GM15510 (cell line): ENCODE measurements around the gene TNRC6C.

Experiments used
- POLR2A ChIP-seq: IDR thresholded peaks from 3 replicates; pipeline ENCODE4 v1.6.1; 2011; ENCODE audit warnings: borderline replicate concordance; ENCODE audit not compliant: insufficient read length; ENCODE audit errors: extremely low read depth

Gene TNRC6C

DNA sequence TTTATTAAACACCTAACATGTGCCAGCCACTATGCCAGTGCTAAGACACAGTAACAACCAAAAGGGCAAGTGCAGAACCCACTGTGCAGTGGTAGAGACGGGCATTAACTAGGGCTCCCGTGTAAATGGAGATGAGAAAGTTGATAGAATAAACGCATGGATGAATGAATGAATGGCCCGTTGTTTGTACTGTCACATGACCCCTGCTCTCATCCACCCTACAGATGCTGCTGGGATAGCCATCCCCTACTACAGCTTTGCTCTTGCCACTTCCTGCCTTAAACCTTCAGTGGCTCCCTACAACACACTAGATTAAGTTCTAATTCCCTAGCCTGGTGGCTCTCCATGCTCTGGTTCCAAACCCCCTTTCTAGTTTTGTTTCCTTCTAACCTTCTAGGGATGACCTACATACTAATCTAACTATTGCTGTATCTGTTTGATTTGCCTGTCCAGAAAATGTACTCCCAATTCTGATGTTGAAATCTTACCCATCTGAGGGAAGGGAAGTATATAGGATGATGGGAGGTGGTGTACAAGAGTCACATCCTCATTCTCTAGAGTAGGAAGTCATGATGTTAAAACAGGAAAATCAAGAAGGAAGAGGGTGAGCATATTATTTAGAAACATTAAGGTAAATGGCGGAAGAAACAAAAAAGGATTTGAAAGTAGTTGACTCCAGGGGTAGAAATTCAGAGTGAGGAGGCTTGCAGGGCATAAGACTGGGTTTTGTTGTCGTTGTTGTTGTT is 11.4 kb upstream of the TNRC6C start:
- TF ChIP-seq POLR2A: no peak

DNA sequence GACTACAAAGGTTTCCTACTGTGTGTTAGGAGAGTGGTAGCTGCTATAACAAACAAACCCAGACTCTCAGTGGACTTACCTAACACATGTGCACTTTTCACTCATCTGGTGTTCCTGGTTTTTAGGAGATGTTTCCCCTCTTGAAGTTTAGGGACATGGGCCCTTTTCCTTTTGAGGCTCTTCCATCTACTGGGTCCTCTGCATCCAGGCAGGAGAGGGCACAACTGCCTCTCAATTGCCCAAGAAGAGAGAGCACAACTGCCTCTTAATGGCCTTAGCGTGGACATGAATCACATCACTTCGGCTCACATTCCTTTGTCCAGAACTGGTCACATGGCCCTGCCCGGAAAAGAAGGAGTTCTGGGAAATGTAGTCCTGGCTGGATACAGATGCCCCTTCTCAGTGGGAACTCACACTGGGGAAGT is 9.8 kb upstream of the TNRC6C start:
- TF ChIP-seq POLR2A: no peak

DNA sequence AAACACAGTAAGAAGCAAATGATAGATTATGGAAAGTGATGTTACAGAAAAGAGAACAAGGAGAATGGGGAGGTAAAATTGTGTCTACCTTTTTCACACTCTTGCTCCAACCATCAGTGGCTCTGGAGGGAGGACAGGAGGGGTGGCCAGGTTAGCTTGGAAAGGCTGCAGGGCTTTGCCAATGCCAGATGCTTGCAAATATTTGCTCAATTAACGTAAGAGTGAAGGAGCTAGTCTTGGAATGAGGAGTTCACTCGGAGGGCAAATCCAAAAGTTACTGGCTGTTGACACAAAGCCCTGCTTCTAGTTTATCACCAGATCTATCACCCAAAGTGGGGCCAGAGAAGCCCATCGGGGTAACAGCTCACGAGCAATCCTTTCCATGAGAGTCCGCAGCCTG is 7.4 kb upstream of the TNRC6C start:
- TF ChIP-seq POLR2A: no peak

DNA sequence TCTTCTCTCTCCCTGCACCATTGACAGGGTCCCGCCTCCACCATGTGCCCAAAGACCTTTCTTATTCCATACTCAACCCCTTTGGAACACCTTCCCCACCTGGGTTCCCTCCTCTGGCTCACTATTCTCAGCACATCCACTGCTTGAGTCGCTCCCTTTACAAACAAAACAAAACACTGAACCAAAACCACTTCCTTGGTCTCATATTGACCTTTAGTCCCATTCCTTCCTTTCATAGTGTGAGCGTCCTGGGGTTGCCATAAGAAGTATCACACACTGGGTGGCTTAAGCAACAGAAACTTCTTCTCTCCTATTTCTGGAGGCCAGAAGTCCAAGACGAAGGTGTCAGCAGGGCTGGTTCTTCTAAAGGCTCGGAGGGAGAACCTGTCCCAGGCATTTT is 6.1 kb upstream of the TNRC6C start:
- TF ChIP-seq POLR2A: no peak

DNA sequence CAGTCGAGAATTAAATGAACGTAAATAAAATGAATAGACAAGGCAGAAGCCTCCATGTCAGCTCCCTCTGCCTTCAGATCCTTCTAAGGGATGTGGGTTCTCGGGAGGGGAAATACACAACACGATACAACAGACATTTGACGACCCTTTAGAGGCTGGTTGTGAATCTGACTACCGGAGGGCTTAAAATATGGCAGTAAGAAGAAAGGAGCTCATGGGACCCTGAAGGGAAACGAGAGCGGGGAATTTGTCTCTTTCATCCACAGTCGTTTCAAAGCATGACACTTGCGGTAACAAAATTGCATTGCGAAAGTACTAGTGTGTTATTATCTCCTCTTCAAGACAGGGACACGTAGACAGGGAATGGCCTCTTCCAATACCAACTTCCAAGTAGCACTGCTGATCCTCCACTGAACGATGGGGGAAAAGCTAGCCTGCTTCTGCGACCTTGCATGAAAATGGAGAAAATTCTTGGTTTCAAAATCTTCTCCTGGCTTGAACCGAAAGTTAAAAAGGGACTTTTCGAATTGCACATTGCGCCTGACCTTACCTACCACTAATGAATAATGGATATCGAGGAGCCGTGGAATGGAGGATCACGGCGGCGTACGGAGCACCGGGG is 1.2 kb upstream of the TNRC6C start:
- no peak for TF ChIP-seq POLR2A

DNA sequence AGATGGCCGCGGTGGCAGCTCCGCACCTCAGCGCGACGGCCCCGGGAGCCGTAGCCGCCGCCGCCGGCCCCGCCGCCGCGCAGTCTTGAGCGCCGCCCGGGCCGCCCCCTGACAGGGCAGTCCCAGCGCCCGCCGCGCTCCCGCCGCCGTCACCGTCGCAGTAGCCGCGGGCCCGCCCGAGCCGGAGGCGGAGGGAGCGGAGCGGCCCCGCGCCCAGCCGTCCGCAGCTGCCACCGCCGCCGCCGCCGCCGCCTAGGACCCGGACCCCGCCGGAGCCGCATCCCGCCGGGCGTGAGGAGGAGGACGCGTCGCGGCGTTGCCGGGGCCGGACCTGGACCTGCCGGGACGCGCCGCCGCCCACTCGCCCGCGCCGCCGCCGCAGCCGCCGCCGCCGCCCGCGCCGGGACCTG is 218 bp downstream of the TNRC6C start:
- TF ChIP-seq POLR2A: no peak

DNA sequence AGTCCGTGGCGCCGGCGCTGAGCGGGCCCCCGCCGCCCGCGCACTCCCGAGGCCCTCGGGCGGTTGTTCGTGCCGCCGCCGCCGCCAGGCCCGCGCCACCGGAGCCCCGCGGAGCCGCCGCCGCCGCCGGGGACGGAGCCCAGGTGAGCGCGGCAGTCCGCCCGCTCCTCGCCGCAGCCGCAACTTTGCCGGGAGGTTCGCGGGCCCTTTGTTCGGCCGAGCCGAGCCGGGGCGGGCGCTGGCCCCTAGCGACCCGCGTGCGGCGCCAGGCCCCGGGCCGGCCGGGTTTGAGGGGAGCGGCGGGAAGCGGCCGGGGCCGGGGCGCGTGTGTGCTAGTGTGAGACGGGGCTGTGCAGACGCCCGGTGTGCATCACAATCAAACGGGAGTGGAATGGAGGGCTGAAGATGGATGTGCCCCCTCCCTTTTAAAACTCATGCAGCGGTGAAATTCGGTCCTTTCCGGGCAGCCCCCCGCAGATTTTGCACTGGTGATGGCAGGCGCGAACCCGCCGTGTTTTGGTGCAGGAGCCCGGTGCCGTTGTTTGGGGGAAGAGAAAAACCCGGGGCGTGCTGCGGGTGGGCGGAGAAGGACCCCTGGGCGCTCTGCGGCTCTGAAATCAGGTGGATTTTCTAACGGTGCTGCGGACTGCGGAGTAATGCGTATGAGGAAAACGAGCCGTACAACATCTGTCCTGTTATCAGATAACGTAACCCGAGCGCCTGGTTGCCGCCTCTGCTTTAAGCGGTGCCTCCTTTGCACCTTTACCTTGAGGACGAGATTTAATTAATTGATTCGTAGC is 823 bp downstream of the TNRC6C start:
- no peak for TF ChIP-seq POLR2A

DNA sequence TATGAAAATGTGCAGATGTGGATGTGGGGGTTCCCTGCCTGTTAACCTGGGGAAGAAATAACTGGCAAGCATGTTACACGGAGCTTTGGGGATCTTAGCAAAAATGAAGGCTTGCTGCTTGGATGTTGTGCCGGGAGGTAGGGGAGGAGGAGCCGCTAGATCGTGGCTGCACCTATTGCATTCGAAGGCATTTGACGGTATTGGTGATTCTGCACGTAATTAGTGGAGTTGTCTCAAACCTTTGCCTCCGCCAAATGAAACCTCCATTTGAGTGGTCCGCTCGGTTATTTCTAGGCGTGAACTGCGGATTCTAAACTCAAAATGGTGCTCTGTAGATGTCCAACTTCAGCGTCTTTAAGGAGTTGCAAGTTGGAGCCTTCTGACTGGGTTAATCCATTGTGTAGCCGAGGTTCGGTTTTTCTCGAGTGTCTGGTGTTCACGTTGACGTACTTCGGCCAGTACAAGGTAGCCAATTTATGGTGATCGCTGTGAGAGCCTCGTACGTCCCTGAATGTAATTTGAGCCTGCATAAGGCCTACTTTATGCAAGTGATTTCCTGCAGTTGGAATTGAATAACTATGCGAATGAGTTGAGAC is 1.5 kb downstream of the TNRC6C start:
- no peak for TF ChIP-seq POLR2A

DNA sequence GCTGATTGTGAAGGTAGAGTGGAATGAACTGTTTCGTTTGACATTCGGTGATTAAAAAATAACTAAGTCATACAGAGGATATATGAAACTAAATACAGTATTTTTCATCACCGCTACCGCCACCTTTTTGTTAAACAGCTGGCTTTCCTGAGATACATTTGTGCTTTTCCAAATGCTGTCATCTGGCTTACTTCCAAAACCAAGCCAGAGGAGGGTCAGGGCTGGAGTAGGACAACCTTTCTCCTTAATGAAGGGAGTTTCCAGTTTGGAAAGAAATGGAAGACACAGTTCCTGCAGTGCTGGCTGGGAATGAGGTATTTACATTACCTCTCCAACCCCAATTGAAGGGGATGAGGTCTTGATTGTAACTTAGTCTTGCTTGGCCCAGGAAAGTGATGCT is 3.2 kb downstream of the TNRC6C start:
- no peak for TF ChIP-seq POLR2A

DNA sequence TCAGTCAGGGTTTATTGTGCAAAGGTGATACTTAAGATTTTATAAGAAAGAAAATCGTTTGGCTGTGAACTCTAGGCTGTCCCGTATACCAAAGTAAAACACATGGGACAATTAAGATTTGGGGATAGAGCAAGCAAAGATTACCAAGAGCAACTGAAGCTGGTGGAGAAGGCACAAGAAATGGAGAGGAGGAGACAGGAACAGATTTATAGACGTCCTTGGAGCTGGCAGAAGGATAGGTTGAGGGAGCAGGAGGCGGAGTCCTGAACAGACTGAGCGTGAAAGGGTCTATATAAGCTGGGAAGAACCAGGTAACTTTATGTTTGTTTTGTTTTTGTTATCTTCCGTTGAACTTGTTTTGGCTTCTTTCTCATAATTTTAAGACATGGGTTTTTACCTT is 3.8 kb downstream of the TNRC6C start:
- no peak for TF ChIP-seq POLR2A

DNA sequence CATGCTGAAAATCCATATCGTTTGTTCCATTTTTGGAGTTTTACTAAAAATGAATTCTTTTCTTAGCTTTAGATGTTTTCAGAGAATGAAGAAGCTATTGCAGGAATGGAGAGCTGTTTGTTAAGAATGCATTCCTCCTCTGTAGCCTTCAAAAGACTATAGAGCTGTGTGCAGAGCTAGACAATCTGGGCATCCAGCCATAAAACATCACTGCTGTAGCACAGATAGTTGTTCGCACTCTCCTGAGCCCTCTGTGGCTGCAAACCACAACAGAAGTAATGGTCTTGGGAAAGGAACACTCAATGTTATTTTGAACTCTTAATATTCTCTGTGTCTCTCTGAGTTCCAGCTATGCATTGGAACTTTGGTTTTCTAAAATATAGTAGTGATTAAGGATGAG is 4.9 kb downstream of the TNRC6C start:
- TF ChIP-seq POLR2A: no peak

DNA sequence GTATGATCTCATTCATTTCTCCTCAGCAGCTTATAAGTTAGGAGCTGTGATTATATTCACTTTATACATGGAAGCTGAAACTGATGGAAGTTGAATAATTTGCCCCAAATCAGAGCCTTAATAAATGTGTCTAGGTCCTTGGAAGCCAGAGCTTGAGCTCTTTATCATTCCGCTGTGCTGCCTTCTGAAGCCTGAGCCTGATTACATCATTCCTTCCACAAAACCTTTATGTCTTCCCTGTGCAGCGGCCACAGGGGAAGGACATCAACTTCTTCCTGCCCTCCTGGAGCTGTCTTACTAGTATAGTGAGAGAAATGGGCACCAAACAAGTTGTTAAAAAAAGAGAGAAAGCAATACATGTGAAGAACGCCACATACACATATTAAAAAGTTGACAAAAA is 6.8 kb downstream of the TNRC6C start:
- no peak for TF ChIP-seq POLR2A

DNA sequence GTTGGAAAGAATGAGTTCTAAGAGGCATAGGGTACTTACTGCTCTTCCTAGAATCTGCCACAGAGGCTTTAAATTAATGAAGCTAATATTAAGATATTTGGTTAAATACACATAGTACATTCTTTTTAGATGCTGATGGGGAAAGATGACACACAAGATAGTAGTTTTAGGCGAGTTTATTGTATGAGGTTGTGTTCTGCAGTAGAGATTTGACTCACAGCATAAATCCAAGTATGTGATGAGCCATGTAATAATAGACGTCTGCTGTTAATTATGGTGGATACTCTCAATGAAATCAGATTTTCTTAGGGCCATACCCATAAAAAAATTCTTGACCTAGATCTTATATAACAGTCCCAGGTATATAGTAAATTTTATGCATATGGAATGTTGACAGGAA is 8.0 kb downstream of the TNRC6C start:
- TF ChIP-seq POLR2A: no peak

DNA sequence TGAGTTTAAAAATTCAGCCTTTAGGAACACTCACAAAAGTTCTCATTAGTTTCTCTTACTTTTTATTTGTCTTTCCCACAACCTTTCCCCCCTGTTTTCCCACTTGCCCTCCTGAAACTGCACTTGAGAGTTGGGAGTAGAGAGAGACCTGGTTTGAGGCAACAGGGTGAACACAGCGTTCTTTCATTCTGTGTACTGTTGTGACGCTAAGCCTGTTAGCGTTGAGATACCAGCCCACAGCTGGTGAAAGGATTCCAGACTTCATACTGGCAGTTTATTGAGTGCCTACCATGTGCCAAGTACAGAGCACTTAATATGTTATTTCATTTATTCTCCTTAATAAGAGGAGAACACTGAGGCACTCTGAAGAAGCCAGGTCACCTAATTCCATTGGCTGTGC is 10.3 kb downstream of the TNRC6C start:
- TF ChIP-seq POLR2A: no peak

DNA sequence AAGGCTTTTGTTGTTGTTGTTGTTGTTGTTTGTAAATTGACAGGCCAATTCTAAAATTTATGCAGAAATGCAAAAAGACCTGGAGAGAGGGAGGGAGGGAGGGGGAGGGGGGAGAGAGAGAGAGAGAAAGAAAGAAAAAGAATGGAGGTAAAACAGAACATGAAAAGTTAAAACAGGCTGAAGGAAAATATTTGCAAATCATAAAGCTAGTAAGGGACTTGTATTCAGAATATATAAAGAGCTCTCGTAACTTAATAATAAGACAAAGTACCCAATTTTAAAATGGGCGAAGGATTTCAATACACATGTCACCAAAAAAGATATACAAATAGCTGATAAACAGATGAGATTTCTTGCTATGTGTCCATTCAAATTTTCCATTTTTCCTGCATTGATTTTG is 15.4 kb downstream of the TNRC6C start:
- TF ChIP-seq POLR2A: no peak

DNA sequence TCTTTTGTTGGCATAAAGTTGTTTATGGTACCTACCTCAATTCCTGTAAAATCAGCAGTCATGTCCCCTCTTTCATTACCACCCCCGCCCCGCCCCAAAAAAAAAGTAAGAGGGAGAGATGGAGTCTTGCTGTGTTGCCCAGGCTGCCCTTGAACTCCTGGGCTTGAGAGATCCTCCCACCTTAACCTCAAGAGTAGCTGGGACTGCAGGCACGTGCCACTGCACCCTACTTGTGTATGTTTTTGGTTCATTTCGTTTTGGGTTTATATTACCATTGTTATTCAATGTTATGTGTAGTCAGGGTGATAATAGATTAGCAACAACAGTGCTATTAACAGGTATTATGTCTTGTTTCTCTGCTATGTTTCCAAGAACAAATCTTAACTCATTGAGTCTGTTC is 15.9 kb downstream of the TNRC6C start:
- no peak for TF ChIP-seq POLR2A

DNA sequence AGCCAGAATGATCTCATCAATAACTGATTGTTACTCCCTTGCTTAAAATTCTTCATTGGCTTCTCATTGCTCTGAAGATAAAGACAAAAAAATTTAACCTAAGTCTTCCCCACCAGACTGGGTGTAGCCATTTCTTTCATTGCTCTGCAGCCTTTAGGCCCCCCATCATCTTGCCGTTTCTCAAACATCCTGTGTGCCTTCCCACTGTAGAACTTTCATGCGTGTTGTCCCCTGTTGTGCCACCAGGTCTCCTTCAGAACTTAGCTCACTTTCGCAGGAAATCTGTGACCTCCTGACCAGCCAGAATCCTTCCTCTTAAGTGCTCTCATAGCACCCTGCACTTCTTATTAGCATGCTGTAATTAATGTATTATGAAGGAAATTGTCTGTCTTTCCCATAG is 31.8 kb downstream of the TNRC6C start:
- TF ChIP-seq POLR2A: no peak
